Gastroesophageal sphincter (tissue), 3 donors: ENCODE measurements around the gene DOCK9.

ENCODE experiments used
- EP300 ChIP-seq: sonication (generic); formaldehyde crosslinking; IDR thresholded peaks from one replicate; pipeline ENCODE4 v1.6.1; 2017; ENCODE audit warnings: antibody characterized with exemption, mild to moderate bottlenecking
- POLR2A ChIP-seq, 2 donors: fragments of 450-650 bp; IDR thresholded peaks; one replicate each; pipeline ENCODE4 v1.6.1; 2017; ENCODE audit warnings: antibody characterized with exemption in 2 of 2, mild to moderate bottlenecking in 2 of 2, moderate library complexity in 1 of 2
- POLR2AphosphoS5 ChIP-seq: sonication (generic); formaldehyde crosslinking; IDR thresholded peaks from one replicate; pipeline ENCODE4 v1.6.1; 2017; ENCODE audit warnings: antibody characterized with exemption
- TF ChIP-seq, protein P1 (sequence below), 4 experiments: fragments of 200-600 bp in 2 of 4; fragments of 450-650 bp in 2 of 4; sonication (generic) in 1 of 4; IDR thresholded peaks; one replicate each; pipeline ENCODE4 v1.5.1; 2017 to 2019; ENCODE audit warnings: antibody characterized with exemption in 4 of 4, mild to moderate bottlenecking in 2 of 4, moderate library complexity in 2 of 4

DNA sequence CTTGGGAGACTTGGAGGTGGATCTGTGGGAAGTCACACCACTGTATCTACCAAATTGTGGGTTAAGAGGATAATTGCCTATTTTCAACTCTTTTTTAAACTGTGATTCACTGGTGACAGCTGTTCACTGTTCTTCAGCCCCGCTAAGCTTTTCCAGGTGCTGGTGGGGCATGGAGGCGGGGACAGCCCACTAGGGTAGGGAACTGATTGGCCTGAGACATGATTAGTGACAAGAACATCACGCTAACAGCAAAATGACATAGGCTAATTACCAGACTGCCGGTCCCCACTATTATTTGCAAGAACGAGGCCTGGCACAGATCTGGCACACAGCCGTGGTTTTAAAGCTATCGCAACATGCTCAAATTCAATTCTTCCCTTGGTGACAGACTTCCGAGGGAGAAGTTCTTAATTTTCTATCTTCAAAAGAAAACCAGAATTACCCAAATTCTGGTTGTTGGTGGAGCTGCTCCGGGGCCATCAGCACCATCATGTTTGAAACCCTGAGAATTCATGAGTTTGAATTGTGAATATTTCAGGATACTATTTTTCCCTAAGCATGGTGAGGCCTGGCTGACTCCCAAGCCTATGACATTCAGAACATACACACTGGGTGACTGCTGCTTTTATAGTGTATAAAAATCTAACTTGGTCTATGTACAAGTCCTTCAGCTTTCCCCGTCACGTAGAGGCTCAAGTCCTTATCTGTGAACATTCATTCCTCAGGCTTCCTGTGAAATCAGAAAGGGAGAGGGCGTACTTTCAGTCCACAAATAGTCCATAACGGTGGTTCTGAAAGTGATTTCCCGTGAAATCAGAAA lies 17.9 kb downstream of the DOCK9 start:
- TF ChIP-seq POLR2A (IDR thresholded peaks at IDR 0.05) (no peak), EP300 (no peak), POLR2AphosphoS5 (no peak)
- TF ChIP-seq, protein P1, sequence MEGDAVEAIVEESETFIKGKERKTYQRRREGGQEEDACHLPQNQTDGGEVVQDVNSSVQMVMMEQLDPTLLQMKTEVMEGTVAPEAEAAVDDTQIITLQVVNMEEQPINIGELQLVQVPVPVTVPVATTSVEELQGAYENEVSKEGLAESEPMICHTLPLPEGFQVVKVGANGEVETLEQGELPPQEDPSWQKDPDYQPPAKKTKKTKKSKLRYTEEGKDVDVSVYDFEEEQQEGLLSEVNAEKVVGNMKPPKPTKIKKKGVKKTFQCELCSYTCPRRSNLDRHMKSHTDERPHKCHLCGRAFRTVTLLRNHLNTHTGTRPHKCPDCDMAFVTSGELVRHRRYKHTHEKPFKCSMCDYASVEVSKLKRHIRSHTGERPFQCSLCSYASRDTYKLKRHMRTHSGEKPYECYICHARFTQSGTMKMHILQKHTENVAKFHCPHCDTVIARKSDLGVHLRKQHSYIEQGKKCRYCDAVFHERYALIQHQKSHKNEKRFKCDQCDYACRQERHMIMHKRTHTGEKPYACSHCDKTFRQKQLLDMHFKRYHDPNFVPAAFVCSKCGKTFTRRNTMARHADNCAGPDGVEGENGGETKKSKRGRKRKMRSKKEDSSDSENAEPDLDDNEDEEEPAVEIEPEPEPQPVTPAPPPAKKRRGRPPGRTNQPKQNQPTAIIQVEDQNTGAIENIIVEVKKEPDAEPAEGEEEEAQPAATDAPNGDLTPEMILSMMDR (IDR thresholded peaks at IDR 0.05), result peak in 2 of 4 experiments; percentile 8
